ENCODE measurements around the gene SLC25A43. TPM values are rescaled to one million over a fixed set of nuclear protein-coding genes. Genes with fewer than 3 reads are reported as not detected.
A peak's percentile ranks its signal among the peaks of the same experiment; 100 is the strongest.

Gene SLC25A43
- total RNA-seq, 2 experiments from 2014 or later: 13.7 to 15.6 TPM

DNA sequence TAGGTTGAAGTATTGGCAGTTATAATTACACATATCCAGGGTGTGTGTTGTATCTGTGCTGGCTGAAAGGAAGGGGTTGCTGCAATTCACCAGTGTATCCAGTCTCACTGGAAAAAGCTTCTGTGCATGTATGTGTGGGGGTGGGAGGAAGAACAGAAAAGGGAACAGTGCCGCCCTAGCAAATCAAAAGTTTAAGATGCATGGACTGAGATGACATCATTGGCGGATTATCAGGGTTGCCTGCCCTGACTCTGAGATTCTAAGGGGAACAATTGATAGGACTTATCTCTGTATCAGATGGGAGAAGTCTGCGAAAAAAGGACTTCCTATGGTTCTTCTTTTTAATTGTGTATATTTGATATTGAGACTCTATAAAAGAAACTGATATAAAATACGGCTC, 3.5 kb downstream of the SLC25A43 start:
- DNase-seq (ENCODE audit: low spot score): no peak
- ChIA-PET CTCF (ENCODE audit: unreplicated experiment) (no interaction called here), POLR2A (no interaction called here)
- TF ChIP-seq EZH2phosphoT487 (IDR thresholded peaks at IDR 0.05; ENCODE audit: borderline replicate concordance, low read depth, low read length): no peak
- TF ChIP-seq, protein P1, sequence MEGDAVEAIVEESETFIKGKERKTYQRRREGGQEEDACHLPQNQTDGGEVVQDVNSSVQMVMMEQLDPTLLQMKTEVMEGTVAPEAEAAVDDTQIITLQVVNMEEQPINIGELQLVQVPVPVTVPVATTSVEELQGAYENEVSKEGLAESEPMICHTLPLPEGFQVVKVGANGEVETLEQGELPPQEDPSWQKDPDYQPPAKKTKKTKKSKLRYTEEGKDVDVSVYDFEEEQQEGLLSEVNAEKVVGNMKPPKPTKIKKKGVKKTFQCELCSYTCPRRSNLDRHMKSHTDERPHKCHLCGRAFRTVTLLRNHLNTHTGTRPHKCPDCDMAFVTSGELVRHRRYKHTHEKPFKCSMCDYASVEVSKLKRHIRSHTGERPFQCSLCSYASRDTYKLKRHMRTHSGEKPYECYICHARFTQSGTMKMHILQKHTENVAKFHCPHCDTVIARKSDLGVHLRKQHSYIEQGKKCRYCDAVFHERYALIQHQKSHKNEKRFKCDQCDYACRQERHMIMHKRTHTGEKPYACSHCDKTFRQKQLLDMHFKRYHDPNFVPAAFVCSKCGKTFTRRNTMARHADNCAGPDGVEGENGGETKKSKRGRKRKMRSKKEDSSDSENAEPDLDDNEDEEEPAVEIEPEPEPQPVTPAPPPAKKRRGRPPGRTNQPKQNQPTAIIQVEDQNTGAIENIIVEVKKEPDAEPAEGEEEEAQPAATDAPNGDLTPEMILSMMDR (conservative IDR thresholded peaks at IDR 0.05; ENCODE audit: low read length): no peak
- Histone ChIP-seq H3K4me3 (ENCODE audit: low read depth, low read length, poor library complexity, severe bottlenecking) (no peak overlapping the region), H4K20me1 (ENCODE audit: insufficient read depth, low read length) (no peaks in the 10 kb centered on the region), H3K9me2 (ENCODE audit: insufficient read depth, low read length) (no peaks in the 10 kb centered on the region), H3K4me2 (ENCODE audit: low read length) (peak overlapping the region; percentile 91; the same call in 1 of the 2 replicates), H3K79me2 (ENCODE audit: insufficient read depth, low read depth, low read length) (no peaks in the 10 kb centered on the region), H3K4me1 (ENCODE audit: insufficient read depth, low read length, poor library complexity, severe bottlenecking) (peaks cover 19% of the 10 kb centered on the region), H3K27ac (ENCODE audit: low read depth, low read length, poor library complexity, severe bottlenecking) (no peak overlapping the region), H3K9me3 (ENCODE audit: low read length) (no peaks in the 10 kb centered on the region), H3K36me3 (ENCODE audit: insufficient read depth, low read length) (peaks cover 8% of the 10 kb centered on the region; the same call in 1 of the 2 replicates), H2AFZ (ENCODE audit: low read length) (no peak overlapping the region)
- no TSS peak for BruUV-seq (replicated peaks)
- intact Hi-C loops (cut with micrococcal nuclease; ENCODE audit: unreplicated experiment): no loop called here

DNA sequence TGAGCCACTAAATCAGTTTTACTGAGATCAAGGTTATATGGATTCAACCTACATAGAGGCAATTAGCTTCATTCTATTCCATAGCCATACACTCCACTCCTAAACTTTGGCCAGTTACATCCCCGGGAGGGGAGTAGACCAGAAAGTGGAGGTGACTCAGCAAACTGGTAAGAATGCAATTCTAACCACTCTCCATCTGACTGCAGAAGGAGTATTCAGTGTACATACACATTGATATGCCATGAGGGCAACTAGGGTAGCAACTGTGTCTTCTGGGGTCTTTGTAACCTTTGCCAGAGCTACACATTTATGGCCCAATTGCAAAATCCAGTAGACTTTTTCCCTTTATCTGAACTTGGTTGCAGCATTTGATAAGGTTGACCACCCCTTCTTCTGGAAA, 7.6 kb downstream of the SLC25A43 start:
- intact Hi-C loops (cut with micrococcal nuclease; ENCODE audit: unreplicated experiment): no loop called here
- H3K4me3 ChIP-seq (ENCODE audit: low read depth, low read length, poor library complexity, severe bottlenecking): no peak overlapping the region
- POLR2A ChIA-PET: no interaction called here
- TF ChIP-seq, protein P1 (conservative IDR thresholded peaks at IDR 0.05; ENCODE audit: low read length): no peak
- TF ChIP-seq EZH2phosphoT487 (IDR thresholded peaks at IDR 0.05; ENCODE audit: borderline replicate concordance, low read depth, low read length): no peak
- H3K27ac ChIP-seq (ENCODE audit: low read depth, low read length, poor library complexity, severe bottlenecking): no peak overlapping the region
- no peaks in the 10 kb centered on the region for H3K4me1 ChIP-seq (ENCODE audit: insufficient read depth, low read length, poor library complexity, severe bottlenecking)
- H3K79me2 ChIP-seq (ENCODE audit: insufficient read depth, low read depth, low read length): no peaks in the 10 kb centered on the region
- no TSS peak for BruUV-seq (replicated peaks)
- H4K20me1 ChIP-seq (ENCODE audit: insufficient read depth, low read length): no peaks in the 10 kb centered on the region
- H2AFZ ChIP-seq (ENCODE audit: low read length): no peak overlapping the region
- no peaks in the 10 kb centered on the region for H3K9me3 ChIP-seq (ENCODE audit: low read length)
- DNase-seq (ENCODE audit: low spot score): no peak
- peaks cover 8% of the 10 kb centered on the region for H3K36me3 ChIP-seq (ENCODE audit: insufficient read depth, low read length)
- CTCF ChIA-PET (ENCODE audit: unreplicated experiment): no interaction called here
- H3K4me2 ChIP-seq (ENCODE audit: low read length): no peak overlapping the region
- H3K9me2 ChIP-seq (ENCODE audit: insufficient read depth, low read length): no peaks in the 10 kb centered on the region

DNA sequence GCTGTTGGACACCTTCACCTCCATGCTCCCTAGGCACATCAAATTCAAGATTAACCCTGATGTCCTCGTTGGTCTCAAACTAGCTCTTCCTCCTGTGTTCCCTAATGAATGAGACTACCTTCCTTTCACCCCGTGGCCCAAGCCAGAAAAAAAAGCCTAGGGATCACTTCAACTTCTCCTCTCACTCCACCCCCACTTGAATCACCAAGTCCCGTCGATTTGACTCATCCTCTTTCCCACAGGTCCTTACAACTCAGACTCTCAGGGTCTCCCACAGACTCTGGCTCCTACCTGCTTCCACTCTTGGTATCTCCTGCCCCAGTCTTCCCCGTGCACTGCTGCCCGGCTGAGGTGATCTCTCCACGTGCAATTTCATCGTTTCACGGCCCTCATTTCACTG, 8.5 kb downstream of the SLC25A43 start:
- H3K4me2 ChIP-seq (ENCODE audit: low read length): no peak overlapping the region
- ChIA-PET POLR2A (no interaction called here), CTCF (ENCODE audit: unreplicated experiment) (no interaction called here)
- no peaks in the 10 kb centered on the region for H3K79me2 ChIP-seq (ENCODE audit: insufficient read depth, low read depth, low read length)
- no peak overlapping the region for H3K4me3 ChIP-seq (ENCODE audit: low read depth, low read length, poor library complexity, severe bottlenecking)
- no peaks in the 10 kb centered on the region for H3K9me2 ChIP-seq (ENCODE audit: insufficient read depth, low read length)
- no peak overlapping the region for H3K27ac ChIP-seq (ENCODE audit: low read depth, low read length, poor library complexity, severe bottlenecking)
- no peaks in the 10 kb centered on the region for H3K4me1 ChIP-seq (ENCODE audit: insufficient read depth, low read length, poor library complexity, severe bottlenecking)
- H3K36me3 ChIP-seq (ENCODE audit: insufficient read depth, low read length): peaks cover 8% of the 10 kb centered on the region
- no peak for TF ChIP-seq EZH2phosphoT487 (IDR thresholded peaks at IDR 0.05; ENCODE audit: borderline replicate concordance, low read depth, low read length)
- DNase-seq (ENCODE audit: low spot score): no peak
- H4K20me1 ChIP-seq (ENCODE audit: insufficient read depth, low read length): no peaks in the 10 kb centered on the region
- no peak overlapping the region for H2AFZ ChIP-seq (ENCODE audit: low read length)
- no peaks in the 10 kb centered on the region for H3K9me3 ChIP-seq (ENCODE audit: low read length)
- no TSS peak for BruUV-seq (replicated peaks)
- intact Hi-C loops (cut with micrococcal nuclease; ENCODE audit: unreplicated experiment): no loop called here

Measured in OCI-LY7 (cell line).